Caco-2 (cell line): ENCODE results near the gene CLMN. TPM values are rescaled to one million over a fixed set of nuclear protein-coding genes. Genes with fewer than 3 reads are reported as not detected.

Source experiments
- BruUV-seq: library from RNA; stranded (reverse); fragments of 400-500 nt; replicated peaks from 2 replicates; lab custom pipeline; 2021; lab: Mats Ljungman, UMichigan
- CTCF ChIA-PET: fragments of 300-600 bp; sonication (Branson Sonifier 250); formaldehyde crosslinking; loops from one replicate; lab custom pipeline; 2022; ENCODE audit warnings: antibody characterized with exemption; lab: Charles Lee
- POLR2A ChIA-PET: fragments of 300-600 bp; sonication (Branson Sonifier 250); formaldehyde crosslinking; loops from one replicate; lab custom pipeline; 2022; ENCODE audit warnings: antibody characterized with exemption; lab: Charles Lee
- DNase-seq, 2 experiments: peaks; one replicate each; pipeline versions ENCODE4 v3.0.0 to v3.0.0-alpha.2; 2020 to 2022
- H3K27me3 ChIP-seq: replicated peaks from 2 replicates; pipeline ENCODE4 v1.6.0; 2011; ENCODE audit warnings: low read length; ENCODE audit not compliant: control insufficient read depth, insufficient read depth
- H3K36me3 ChIP-seq: 2 replicates; pipeline ENCODE4 v1.5.1; 2011; ENCODE audit warnings: low read length; ENCODE audit not compliant: control insufficient read depth, insufficient read depth
- H3K4me1 ChIP-seq: fragments of 250-450 bp; sonication (Bioruptor Pico); 2 replicates; pipeline ENCODE4 v1.5.1; 2020; ENCODE audit warnings: mild to moderate bottlenecking
- H3K4me3 ChIP-seq: 2 replicates; pipeline ENCODE4 v1.5.1; 2011; ENCODE audit warnings: low read depth, mild to moderate bottlenecking, control low read depth, low read length
- H3K9me3 ChIP-seq: fragments of 250-450 bp; sonication (Bioruptor Pico); 2 replicates; pipeline ENCODE4 v1.5.1; 2020; ENCODE audit warnings: mild to moderate bottlenecking, moderate library complexity
- H3K27ac Mint-ChIP-seq: one replicate; pipeline ENCODE4 v1.8.0; 2022; ENCODE audit warnings: mixed read lengths; ENCODE audit not compliant: unreplicated experiment
- H3K27me3 Mint-ChIP-seq: one replicate; pipeline ENCODE4 v1.8.0; 2022; ENCODE audit warnings: mixed read lengths; ENCODE audit not compliant: insufficient read depth, unreplicated experiment
- H3K36me3 Mint-ChIP-seq: one replicate; pipeline ENCODE4 v1.8.0; 2022; ENCODE audit warnings: mild to moderate bottlenecking, mixed read lengths; ENCODE audit not compliant: insufficient read depth, unreplicated experiment
- H3K4me1 Mint-ChIP-seq: one replicate; pipeline ENCODE4 v1.8.0; 2022; ENCODE audit warnings: low read depth, mixed read lengths; ENCODE audit not compliant: unreplicated experiment
- H3K4me3 Mint-ChIP-seq: one replicate; pipeline ENCODE4 v1.8.0; 2022; ENCODE audit warnings: mild to moderate bottlenecking, moderate library complexity, mixed read lengths; ENCODE audit not compliant: unreplicated experiment
- H3K9me3 Mint-ChIP-seq: one replicate; pipeline ENCODE4 v1.8.0; 2022; ENCODE audit warnings: mixed read lengths; ENCODE audit not compliant: unreplicated experiment
- CTCF ChIP-seq, 2 experiments: fragments of 200-600 bp in 1 of 2; IDR thresholded peaks; 1 replicate in 1 of 2; 2 replicates in 1 of 2; pipeline versions ENCODE4 v1.5.1 to v1.8.0; 2011 to 2022; ENCODE audit warnings: antibody characterized with exemption in 1 of 2, control low read depth in 1 of 2, inconsistent platforms in 1 of 2, low read depth in 1 of 2, low read length in 1 of 2, mild to moderate bottlenecking in 1 of 2, moderate library complexity in 1 of 2; ENCODE audit not compliant: insufficient read depth in 1 of 2, severe bottlenecking in 1 of 2, unreplicated experiment in 1 of 2
- intact Hi-C: fragments of 100-400 bp; cut with micrococcal nuclease; formaldehyde crosslinking; loops from one replicate; pipeline ENCODE4 v1.10.0; 2022; ENCODE audit not compliant: unreplicated experiment
- total RNA-seq: library from RNA; stranded (reverse); gene quantifications from 2 replicates; pipeline ENCODE4 v1.2.3, GENCODE V29; 2022

Gene CLMN
- total RNA-seq, 1 experiment from 2014 or later: 6.7 TPM

- no peaks in the 10 kb centered on the region for H3K9me3 ChIP-seq
- Mint-ChIP-seq H3K27me3 (no peaks in the 10 kb centered on the region), H3K4me3 (no peak overlapping the region), H3K9me3 (no peaks in the 10 kb centered on the region), H3K36me3 (no peaks in the 10 kb centered on the region), H3K27ac (no peak overlapping the region), H3K4me1 (no peaks in the 10 kb centered on the region)
- TF ChIP-seq CTCF (IDR thresholded peaks at IDR 0.05; ENCODE audit: insufficient read depth in 1 of 2, low read depth in 1 of 2, low read length in 1 of 2, severe bottlenecking in 1 of 2, unreplicated experiment in 1 of 2): no peak
- BruUV-seq: no TSS peak
- H3K27me3 ChIP-seq: no peaks in the 10 kb centered on the region
- no peaks in the 10 kb centered on the region for H3K36me3 ChIP-seq
- DNase-seq: no peak
- no peaks in the 10 kb centered on the region for H3K4me1 ChIP-seq
- intact Hi-C loops: no loop called here
- ChIA-PET POLR2A (no interaction called here), CTCF (no interaction called here)
- no peak overlapping the region for H3K4me3 ChIP-seq
These were observed 43.8 kb upstream of the CLMN start for GRCh38 chr14:95363468-95363954.

- intact Hi-C loops: no loop called here
- no peaks in the 10 kb centered on the region for H3K27me3 ChIP-seq
- no peaks in the 10 kb centered on the region for H3K9me3 ChIP-seq
- no TSS peak for BruUV-seq
- no peaks in the 10 kb centered on the region for H3K4me1 ChIP-seq
- no peaks in the 10 kb centered on the region for H3K27me3 Mint-ChIP-seq
- no peak for DNase-seq
- H3K36me3 Mint-ChIP-seq: no peaks in the 10 kb centered on the region
- no peaks in the 10 kb centered on the region for H3K36me3 ChIP-seq
- no peak overlapping the region for H3K27ac Mint-ChIP-seq
- H3K4me3 Mint-ChIP-seq: no peak overlapping the region
- H3K4me1 Mint-ChIP-seq: no peaks in the 10 kb centered on the region
- H3K4me3 ChIP-seq: no peak overlapping the region
- ChIA-PET CTCF (no interaction called here), POLR2A (no interaction called here)
- no peak for TF ChIP-seq CTCF (IDR thresholded peaks at IDR 0.05; ENCODE audit: insufficient read depth in 1 of 2, low read depth in 1 of 2, low read length in 1 of 2, severe bottlenecking in 1 of 2, unreplicated experiment in 1 of 2)
- H3K9me3 Mint-ChIP-seq: no peaks in the 10 kb centered on the region
These were observed 42.4 kb upstream of the CLMN start for GRCh38 chr14:95362138-95362494.

- Mint-ChIP-seq H3K4me3 (no peak overlapping the region), H3K27me3 (no peaks in the 10 kb centered on the region), H3K4me1 (no peaks in the 10 kb centered on the region), H3K27ac (no peak overlapping the region), H3K36me3 (no peaks in the 10 kb centered on the region), H3K9me3 (no peaks in the 10 kb centered on the region)
- BruUV-seq: no TSS peak
- no peak overlapping the region for H3K4me3 ChIP-seq
- no peaks in the 10 kb centered on the region for H3K27me3 ChIP-seq
- POLR2A ChIA-PET: no interaction called here
- H3K36me3 ChIP-seq: no peaks in the 10 kb centered on the region
- H3K4me1 ChIP-seq: no peaks in the 10 kb centered on the region
- TF ChIP-seq CTCF (IDR thresholded peaks at IDR 0.05; ENCODE audit: insufficient read depth in 1 of 2, low read depth in 1 of 2, low read length in 1 of 2, severe bottlenecking in 1 of 2, unreplicated experiment in 1 of 2): peak in 1 of 2 experiments; percentile 45
- intact Hi-C loops: no loop called here
- H3K9me3 ChIP-seq: no peaks in the 10 kb centered on the region
- CTCF ChIA-PET: no interaction called here
- no peak for DNase-seq
These were observed 41.8 kb upstream of the CLMN start for GRCh38 chr14:95361373-95362137.
